NCI-H345 treated with DMSO at 0.1 percent for 48 hours (cell line): ENCODE measurements around the gene PGBD1.

ENCODE experiments used
- DNase-seq: peaks from one replicate; lab custom pipeline; 2025; ENCODE audit not compliant: unreplicated experiment; lab: John Stamatoyannopoulos, UW

PGBD1 gene

GRCh38 chr6:28281288-28282064, at the start of gene PGBD1:
TSS of gene PGBD1 (plus strand) at chr6:28281572. CDS start at chr6:28283814, 2,242 bp downstream.
- DNase-seq = peak; percentile 47

- DNase-seq = no peak
These were observed 48.6 kb upstream of the PGBD1 start for GRCh38 chr6:28232785-28233184.

GRCh38 chr6:28235912-28236452, 45.4 kb upstream of the PGBD1 start:
- DNase-seq = no peak

- DNase-seq = no peak
These were observed 41.7 kb upstream of the PGBD1 start for GRCh38 chr6:28239636-28240035.

- DNase-seq = no peak
These were observed 40.9 kb upstream of the PGBD1 start for GRCh38 chr6:28240471-28240870.

GRCh38 chr6:28243946-28244345, 37.4 kb upstream of the PGBD1 start:
- no peak for DNase-seq

- no peak for DNase-seq
These were observed 36.0 kb upstream of the PGBD1 start for GRCh38 chr6:28245206-28245941.

- no peak for DNase-seq
These were observed 32.5 kb upstream of the PGBD1 start for GRCh38 chr6:28248916-28249315.

GRCh38 chr6:28250747-28251146, 30.6 kb upstream of the PGBD1 start:
- no peak for DNase-seq

- DNase-seq = no peak
These were observed 29.7 kb upstream of the PGBD1 start for GRCh38 chr6:28251661-28252008.

GRCh38 chr6:28252009-28252975, 29.1 kb upstream of the PGBD1 start, which contains the start of gene ZKSCAN4:
TSS of gene ZKSCAN4 (minus strand) at chr6:28252269. CDS start at chr6:28251980, 289 bp downstream.
- DNase-seq = peak; percentile 54

- no peak for DNase-seq
These were observed 27.3 kb upstream of the PGBD1 start for GRCh38 chr6:28254121-28254519.

- DNase-seq = no peak
These were observed 24.3 kb upstream of the PGBD1 start for GRCh38 chr6:28257042-28257441.

- no peak for DNase-seq
These were observed 22.2 kb upstream of the PGBD1 start, which contains the start of gene NKAPL for GRCh38 chr6:28258877-28259777. TSS of gene NKAPL (plus strand) at chr6:28259297. CDS start at chr6:28259372, 75 bp downstream.

GRCh38 chr6:28263922-28264321, 17.4 kb upstream of the PGBD1 start:
- DNase-seq = no peak

- DNase-seq = no peak
These were observed 16.5 kb upstream of the PGBD1 start for GRCh38 chr6:28264834-28265401.

- DNase-seq = no peak
These were observed 14.8 kb upstream of the PGBD1 start for GRCh38 chr6:28266563-28266961.

GRCh38 chr6:28266962-28267694, 14.2 kb upstream of the PGBD1 start, which contains the start of gene ZSCAN26:
TSS of gene ZSCAN26 (plus strand) at chr6:28267143. CDS start at chr6:28271920, 4,777 bp downstream.
- peak; percentile 85 for DNase-seq

GRCh38 chr6:28267695-28268059, 13.7 kb upstream of the PGBD1 start:
- no peak for DNase-seq
